GM12801 (cell line): Measurements from ENCODE around the gene HRH1.

ENCODE experiments used
- TF ChIP-seq, protein P1 (sequence below): IDR thresholded peaks from one replicate; pipeline ENCODE4 v1.5.1; 2011; ENCODE audit warnings: control low read depth; ENCODE audit not compliant: insufficient read length; ENCODE audit errors: extremely low read depth

Gene HRH1

DNA sequence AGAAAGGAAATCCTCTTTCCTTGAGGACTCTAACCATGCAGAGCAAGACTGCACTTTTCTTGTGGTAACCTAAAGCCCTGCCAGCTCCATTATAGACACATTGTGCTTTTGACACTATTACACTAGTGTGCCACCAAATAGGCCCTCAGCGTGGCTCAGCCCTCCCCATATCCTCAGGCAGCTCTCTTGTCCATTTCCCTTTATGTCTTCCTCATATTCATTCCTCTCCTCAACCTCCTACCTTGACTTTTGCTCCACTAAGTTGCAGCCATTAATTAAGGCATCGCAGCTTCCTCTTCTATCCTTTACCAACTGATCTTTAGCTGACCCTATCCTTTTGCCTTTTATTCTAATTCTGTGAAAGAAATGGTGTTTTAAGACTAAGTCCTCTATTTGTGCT, 121.6 kb downstream of the HRH1 start:
- TF ChIP-seq, protein P1, sequence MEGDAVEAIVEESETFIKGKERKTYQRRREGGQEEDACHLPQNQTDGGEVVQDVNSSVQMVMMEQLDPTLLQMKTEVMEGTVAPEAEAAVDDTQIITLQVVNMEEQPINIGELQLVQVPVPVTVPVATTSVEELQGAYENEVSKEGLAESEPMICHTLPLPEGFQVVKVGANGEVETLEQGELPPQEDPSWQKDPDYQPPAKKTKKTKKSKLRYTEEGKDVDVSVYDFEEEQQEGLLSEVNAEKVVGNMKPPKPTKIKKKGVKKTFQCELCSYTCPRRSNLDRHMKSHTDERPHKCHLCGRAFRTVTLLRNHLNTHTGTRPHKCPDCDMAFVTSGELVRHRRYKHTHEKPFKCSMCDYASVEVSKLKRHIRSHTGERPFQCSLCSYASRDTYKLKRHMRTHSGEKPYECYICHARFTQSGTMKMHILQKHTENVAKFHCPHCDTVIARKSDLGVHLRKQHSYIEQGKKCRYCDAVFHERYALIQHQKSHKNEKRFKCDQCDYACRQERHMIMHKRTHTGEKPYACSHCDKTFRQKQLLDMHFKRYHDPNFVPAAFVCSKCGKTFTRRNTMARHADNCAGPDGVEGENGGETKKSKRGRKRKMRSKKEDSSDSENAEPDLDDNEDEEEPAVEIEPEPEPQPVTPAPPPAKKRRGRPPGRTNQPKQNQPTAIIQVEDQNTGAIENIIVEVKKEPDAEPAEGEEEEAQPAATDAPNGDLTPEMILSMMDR = no peak

DNA sequence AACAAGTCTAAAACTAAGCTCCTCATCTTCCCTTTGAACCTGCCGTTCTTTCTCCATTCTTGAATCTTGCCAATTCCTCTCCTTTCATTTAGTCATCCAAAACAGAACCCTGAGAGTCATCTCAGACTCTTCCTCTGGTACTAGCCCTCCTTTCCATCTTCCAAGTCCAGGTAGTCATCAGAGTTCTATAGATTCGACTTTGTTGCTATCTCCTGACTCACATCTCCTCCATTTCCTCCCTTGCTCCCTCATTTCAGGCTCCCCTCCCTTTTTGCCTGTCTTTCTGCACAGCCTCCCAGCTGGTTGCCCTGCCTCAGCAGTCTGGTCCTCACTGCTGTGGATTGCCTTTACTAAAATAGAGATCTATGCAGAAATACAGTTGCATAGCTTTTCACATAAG, 122.6 kb downstream of the HRH1 start:
- TF ChIP-seq, protein P1 = no peak

DNA sequence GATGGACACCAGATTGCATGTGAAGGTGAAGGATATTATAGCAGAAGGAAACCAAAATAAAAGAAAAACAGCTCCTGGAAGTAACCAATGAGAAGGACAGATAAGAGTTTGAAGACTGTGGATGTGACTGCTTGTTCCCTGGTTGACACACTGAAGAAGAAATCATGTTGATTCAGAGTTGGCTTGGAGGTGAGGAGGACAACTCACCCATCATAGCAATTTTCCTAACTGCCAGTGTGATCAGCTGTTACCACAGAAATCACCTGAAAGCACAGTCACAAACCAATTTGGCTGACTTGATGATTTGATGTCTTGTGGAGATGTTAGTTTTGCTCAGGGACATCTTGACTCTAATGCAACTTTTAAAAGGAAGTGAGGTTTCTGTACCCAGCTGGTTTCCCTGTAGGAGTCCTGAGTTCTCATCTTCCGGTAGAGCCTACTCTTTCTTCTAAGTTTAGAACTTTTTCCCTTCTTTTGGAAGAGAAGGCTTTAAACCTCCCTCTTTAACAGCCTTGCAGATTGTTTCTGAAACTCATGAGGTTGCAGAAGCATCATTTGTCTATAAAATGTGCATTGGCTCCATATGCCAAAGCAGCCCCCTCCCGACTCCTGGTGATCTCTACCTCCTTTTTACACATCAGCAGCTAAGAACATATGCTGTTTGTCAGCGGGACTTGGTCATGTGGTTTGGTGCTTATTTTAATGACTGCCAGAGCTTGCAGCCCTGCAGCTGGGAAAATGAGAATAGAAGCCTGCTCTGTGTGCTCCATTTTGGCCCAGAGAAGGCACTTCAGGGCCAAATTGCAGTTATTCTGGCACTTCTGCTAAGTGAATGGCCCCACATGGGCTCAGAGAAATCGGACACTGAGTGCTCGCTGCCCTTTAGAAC, 128.2 kb downstream of the HRH1 start:
- TF ChIP-seq, protein P1 = no peak

DNA sequence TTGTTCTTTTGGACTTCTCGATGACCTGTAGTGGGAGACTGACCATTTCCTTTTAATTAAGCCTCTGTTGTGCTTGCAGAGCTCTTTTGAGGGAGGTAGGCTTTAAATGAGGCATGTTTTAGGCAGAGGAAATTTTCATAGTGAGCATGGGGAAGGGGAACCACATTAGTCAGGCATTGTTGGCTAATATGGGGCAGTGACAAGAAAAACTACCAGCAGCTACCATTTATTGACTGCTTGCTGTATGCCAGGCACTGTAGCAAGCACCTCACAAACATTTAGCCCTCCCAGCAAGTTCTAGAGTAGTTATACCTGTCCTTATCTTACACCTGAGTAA, 128.8 kb downstream of the HRH1 start:
- TF ChIP-seq, protein P1 = no peak

DNA sequence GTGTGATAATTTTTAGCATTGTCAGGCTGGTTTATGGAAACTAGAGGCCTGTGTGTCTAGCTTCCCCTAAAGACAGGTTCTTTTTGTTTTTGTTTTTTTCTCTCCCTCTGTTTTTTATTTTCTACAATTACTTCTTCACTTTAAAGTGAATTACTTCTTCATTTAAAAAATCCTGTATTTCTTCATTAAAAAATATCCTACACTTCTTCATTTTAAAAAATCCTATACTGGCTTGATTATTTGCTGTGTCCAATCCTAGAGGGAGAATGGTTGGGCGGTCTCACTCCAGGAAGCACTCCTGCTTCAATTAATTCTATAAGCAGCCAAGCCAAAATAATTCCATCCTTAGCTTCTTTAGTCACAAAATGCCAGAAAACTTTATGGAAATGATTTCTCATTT, 129.7 kb downstream of the HRH1 start:
- TF ChIP-seq, protein P1 = no peak

DNA sequence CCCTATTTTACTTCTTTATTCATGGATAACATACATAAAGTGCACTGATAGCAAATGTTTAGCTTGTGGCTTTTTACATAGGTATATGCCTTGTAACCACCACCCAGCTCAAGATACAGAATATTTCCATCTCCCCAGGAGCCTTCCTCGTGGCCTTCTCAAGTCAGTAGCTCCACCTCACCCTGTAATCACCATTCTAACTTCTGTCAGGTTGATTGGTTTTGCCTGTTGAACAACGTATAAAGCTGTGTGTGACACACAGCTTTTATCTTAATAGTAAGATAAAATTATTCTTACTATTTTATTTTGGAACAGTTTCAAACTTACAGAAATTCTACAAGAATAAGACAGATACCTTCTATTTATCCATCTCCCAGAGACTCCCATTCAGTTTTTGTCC, 131.2 kb downstream of the HRH1 start:
- TF ChIP-seq, protein P1 = no peak

DNA sequence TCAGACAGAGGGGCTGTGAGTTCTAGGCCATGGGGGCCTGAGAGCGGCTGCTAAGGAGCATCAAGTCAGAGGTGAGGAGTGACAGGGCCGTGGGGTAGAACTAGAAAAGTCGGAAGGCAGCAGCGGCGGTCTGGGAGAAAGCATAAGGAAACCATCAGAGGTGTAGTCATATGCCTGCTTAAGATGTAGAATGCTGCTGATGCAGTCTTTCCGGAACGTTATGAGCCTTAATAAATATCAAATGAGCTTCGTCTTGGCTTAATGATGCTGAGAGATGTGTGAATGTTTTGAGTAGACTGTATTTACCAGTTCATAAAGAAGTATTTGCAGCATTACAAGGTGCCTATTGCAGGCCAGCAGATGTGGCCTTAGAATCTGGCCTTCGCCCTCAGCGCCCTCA, 133.1 kb downstream of the HRH1 start:
- TF ChIP-seq, protein P1 = no peak
